GF-D8 (cell line): ENCODE measurements around the gene ALKBH7.
"Not testable (repeated sequence)": the region's sequence is repeated elsewhere in the genome, so short reads cannot be mapped to it uniquely, and the experiment has no call there.

Experiments used
- DNase-seq: peaks from one replicate; lab custom pipeline; 2025; lab: John Stamatoyannopoulos, UW

The ALKBH7 gene, protein sequence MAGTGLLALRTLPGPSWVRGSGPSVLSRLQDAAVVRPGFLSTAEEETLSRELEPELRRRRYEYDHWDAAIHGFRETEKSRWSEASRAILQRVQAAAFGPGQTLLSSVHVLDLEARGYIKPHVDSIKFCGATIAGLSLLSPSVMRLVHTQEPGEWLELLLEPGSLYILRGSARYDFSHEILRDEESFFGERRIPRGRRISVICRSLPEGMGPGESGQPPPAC

GRCh38 chr19:6372594-6373095 lies at the start of gene ALKBH7:
Gene ALKBH7, plus strand, starts transcription at chr19:6372794. Its CDS starts 27 bp downstream, at chr19:6372821.
- peak; percentile 99 for DNase-seq

DNA sequence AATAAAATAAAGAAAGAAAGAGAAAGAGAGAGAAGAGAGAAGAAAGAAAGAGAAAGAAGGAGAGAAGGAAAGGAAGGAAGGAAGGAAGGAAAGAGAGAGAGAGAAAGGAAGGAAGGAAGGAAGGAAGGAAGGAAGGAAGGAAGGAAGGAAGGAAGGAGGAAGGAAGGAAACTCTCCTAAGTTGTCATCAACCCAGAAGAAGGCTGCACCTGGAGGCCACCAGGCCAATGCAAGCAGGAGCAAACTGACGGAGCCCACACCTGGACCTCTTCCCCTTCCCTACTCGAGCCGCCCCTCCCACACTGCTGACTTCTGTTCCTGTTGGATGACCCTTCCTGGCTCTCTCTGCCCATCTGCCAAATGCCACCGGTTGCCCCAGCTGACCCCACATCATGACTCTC lies 47.8 kb upstream of the ALKBH7 start:
- no peak for DNase-seq

DNA sequence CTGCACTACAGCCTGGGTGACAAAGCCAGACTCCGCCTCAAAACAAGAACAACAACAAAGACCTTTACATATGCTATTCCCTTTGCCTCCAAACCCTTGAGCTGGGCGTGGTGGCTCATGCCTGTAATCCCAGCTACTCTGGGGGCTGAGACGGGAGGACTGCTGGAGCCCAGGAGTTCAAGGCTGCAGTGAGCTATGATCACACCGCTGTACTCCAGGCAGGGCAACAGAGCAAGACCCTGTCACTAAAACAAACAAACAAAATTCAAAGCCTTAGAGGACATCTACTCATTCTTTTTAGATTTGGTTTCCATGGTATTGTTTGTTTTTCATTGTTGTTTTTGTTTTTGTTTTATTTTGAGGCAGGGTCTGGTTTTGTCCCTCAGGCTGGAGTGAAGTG lies 47.0 kb upstream of the ALKBH7 start:
- no peak for DNase-seq

- DNase-seq, result no peak
Observed at GRCh38 chr19:6326815-6327214, 45.8 kb upstream of the ALKBH7 start.

- DNase-seq, result no peak
Observed at GRCh38 chr19:6333439-6333838, 39.2 kb upstream of the ALKBH7 start, which contains the start of gene ACER1. Gene ACER1, minus strand, starts transcription at chr19:6333612. Its CDS starts 61 bp downstream, at chr19:6333551.

- DNase-seq, result no peak
Observed at GRCh38 chr19:6334490-6335285, 37.9 kb upstream of the ALKBH7 start.

DNA sequence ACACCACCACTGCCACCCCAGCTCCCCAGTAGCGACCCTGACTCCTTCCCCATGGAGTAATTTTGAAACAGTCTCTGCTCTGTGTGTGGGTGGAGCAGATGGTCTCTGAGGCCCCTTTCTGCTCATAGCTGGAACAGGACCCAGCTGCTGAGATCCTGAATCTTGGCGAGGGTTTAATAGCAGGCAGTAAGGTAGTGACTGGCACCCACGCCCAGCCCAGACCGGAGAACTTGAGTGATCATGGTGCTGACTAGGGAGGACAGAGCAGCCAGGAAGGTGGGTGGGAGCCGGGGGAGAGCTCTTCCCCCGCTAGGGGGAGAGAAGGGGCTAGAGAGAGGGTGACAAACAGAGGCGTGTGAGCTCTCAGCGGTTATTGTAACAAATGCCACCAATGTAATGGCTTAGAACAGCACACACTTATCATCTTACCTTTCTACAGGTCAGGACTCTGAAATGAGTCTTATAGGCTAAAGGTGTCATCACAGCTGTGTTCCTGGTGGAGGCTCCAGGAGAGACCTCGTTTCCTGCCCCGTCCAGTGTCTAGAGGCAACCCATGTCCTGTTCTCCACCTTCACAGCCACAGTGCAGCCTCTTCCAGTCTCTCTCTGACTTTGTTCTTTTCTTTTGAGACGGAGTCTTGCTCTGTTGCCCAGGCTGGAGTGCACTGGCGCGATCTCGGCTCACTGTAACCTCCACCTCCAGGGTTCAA lies 31.9 kb upstream of the ALKBH7 start:
- no peak for DNase-seq

GRCh38 chr19:6343462-6343861 lies 29.1 kb upstream of the ALKBH7 start:
- DNase-seq, result no peak

DNA sequence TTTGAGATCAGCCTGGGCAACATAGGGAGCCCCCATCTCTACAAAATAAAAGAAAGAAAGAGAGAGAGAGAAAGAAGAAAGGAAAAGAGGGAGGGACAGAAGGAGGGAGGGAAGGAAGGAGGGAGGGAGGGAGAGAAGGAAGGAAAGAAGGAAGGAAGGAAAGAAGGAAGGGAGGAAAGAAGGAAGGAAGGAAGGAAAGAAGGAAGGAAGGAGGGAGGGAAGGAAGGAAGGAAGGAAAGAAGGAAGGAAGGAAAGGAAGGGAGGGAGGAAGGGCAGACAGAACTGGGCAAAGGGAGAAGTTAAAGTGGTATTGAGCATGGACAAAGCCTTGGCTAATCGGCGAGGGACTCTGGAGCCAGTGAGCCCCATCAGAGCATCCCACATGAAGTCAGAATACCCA lies 23.3 kb upstream of the ALKBH7 start:
- not testable (repeated sequence) for DNase-seq

DNA sequence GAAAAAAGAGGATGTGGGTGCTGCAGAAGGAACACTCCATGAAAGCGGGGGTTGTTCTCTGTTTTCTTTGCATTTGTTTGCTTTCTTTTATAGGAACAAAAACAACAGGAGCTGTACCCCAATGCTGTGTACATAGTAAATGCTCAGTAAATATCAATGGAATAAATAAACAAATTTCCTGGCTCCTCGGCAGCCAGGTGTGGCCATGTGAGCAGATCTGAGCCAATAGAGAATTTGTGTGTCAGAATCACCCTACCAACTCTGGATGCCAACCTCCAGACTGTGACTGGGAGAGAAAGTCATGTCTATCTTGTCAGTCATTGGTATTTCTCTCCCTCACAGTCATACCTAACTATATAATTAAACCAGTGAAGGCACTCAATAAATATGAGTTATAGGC lies 21.9 kb upstream of the ALKBH7 start:
- DNase-seq, result no peak

- no peak for DNase-seq
Observed at GRCh38 chr19:6352381-6353165, 20.0 kb upstream of the ALKBH7 start.

- DNase-seq, result no peak
Observed at GRCh38 chr19:6354098-6354674, 18.4 kb upstream of the ALKBH7 start.

- not testable (repeated sequence) for DNase-seq
Observed at GRCh38 chr19:6355321-6356040, 17.1 kb upstream of the ALKBH7 start.

GRCh38 chr19:6357174-6357573 lies 15.4 kb upstream of the ALKBH7 start:
- no peak for DNase-seq

GRCh38 chr19:6358003-6358402 lies 14.6 kb upstream of the ALKBH7 start:
- DNase-seq, result no peak

DNA sequence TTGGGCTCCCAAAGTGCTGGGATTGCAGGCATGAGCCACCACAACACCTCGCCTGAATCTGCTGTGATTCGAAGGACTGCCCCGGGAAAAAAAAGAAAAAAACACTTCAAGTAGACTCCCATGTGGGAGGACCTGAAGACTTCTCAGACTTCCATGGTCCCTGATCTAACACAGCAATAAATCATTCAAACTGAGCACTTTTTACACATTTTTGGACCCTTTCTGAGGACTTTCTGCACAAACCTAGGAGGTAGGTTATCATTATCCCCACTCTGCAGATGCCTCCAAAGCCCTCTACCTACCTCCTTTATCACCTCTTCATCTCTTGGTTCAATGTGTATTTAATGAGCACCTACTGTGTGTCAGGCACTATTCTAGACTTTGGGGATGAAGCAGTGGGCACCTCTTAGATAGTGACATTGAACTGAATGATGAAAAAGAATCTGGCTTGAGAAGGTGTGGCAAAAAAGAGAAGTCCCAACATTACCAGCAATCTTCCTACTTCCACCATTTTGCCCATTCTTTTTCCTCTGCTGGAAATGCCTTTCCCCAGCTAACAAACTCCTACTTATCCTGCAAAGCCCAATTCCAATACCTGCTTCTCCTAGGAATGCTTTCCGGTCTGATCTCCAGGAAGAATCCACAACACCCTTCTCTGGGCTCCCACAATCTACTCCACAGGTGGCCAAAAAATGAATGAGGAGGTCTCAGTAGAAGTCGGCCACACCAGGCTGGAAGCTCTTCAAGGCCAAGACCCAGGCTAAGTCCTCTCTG lies 12.8 kb upstream of the ALKBH7 start:
- DNase-seq, result no peak

DNA sequence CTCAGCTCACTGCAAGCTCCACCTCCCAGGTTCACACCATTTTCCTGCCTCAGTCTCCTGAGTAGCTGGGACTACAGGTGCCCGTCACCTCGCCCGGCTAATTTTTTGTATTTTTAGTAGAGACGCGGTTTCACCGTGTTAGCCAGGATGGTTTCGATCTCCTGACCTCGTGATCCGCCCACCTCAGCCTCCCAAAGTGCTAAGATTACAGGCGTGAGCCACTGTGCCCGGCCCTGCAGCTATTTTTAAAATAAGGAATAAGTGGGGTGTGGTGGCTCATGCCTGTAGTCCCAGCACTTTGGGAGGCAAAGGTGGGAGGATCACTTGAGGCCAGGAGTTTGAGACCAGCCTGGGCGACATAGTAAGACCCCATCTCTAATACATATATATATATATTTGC lies 12.1 kb upstream of the ALKBH7 start:
- not testable (repeated sequence) for DNase-seq

DNA sequence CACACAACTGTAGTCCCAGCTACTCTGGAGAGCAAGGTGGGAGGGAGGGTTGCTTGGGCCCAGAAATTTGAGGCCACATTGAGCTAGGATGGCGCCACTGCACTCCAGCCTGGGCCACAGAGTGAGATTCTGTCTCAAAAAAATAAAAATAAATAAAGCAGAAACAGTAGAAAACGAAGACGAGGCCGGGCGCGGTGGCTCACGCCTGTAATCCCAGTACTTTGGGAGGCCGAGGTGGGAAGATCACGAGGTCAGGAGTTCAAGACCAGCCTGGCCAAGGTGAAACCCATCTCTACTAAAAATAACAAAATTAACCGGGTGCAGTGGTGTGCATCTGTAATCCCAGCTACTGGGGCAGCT lies 11.8 kb upstream of the ALKBH7 start:
- DNase-seq, result not testable (repeated sequence)

DNA sequence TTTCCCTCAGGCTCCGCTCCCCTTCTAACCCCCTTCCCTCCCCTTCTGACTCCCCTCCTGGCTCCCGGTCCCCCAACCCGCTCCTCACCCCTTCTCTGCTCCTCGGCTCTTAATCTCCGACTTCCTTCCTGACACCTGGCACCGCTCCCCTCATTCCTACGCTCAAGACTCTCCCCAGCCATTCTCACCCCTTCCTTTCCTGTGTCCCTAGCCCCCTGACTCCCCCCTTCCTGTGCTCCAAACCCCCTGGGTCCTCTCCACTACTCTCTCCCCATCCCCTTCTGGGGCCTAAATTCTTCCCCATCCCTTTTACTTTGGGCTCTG lies 10.6 kb upstream of the ALKBH7 start:
- DNase-seq, result no peak

DNA sequence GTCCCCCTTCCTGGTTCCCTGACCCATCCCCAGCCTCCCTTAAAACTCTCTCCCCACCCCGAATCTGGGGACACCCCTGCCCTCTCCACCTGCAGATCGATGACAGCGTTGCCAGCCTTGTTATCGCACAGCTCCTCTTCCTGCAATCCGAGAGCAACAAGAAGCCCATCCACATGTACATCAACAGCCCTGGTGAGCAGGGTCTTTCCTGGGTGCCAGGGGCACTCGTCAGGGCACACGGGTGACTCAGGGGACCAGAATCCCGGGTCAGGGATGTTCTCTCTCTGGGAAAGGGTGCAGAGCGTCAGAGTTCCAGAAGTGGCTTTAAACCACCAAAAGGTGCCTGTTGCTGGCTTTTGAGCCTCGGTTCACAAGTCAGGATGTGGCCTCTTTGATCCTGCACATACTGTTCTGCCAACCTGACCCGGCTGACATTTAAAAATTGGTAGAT lies 10.2 kb upstream of the ALKBH7 start:
- DNase-seq, result no peak
